ENCODE measurements around the gene ATE1.

The ATE1 gene

DNA sequence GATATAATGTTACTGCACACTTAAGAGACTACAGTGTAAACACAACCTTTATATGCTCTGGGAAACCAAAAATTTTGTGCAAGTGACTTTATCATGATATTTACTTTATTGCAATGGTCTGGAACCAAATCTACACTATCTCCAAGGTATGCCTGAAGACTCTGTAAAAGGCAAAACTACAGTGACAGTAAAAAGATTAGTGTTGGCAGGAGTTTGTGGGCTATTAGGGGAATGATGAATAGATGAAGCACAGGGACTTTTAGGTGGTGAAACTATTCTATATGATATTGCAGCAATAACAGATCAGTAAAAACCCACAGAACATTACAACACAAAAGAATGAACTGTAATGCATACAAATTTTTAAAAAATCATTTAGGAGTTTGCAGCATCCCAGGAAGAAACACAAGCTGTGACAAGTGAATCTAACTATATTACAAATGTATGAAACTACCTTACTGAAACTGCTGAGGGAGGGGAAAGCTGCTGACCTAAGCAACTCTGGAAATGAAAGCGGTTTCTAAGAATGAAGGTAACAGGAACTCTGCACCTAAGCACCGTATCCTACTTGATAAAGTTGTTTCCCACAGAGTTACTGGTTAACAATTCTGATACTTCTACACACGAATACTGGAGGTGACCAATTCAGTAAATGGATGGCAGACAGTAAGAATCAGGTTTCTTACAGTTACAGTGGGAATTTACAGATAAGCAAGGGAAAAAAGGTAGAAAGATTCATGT is 82.6 kb downstream of the ATE1 start:
- no peak overlapping the region for H3K4me3 ChIP-seq (ENCODE audit: control insufficient read depth, low read depth, low read length)
- DNase-seq (ENCODE audit: low read depth), result no peak
- TF ChIP-seq, protein P1, sequence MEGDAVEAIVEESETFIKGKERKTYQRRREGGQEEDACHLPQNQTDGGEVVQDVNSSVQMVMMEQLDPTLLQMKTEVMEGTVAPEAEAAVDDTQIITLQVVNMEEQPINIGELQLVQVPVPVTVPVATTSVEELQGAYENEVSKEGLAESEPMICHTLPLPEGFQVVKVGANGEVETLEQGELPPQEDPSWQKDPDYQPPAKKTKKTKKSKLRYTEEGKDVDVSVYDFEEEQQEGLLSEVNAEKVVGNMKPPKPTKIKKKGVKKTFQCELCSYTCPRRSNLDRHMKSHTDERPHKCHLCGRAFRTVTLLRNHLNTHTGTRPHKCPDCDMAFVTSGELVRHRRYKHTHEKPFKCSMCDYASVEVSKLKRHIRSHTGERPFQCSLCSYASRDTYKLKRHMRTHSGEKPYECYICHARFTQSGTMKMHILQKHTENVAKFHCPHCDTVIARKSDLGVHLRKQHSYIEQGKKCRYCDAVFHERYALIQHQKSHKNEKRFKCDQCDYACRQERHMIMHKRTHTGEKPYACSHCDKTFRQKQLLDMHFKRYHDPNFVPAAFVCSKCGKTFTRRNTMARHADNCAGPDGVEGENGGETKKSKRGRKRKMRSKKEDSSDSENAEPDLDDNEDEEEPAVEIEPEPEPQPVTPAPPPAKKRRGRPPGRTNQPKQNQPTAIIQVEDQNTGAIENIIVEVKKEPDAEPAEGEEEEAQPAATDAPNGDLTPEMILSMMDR (IDR thresholded peaks at IDR 0.05; ENCODE audit: control insufficient read depth, insufficient read depth, low read depth, low read length, missing control alignments), result no peak

DNA sequence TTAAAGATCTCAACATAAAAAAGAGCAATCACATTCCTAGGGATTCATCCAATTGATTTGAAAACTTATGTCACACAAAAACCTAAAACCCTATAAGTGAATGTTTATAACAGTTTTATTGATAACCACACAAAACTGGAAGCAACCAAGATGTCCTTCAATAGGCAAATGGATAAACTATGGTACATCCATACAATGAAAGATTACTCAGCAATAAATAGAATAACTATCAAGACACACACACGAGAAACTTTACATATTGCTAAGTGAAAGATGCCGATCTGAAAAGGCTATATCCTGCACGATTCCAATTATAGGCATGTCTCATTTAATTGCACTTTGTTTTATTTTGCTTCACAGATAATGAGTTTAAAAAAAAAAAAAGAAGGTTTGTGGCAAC is 83.3 kb downstream of the ATE1 start:
- no peak overlapping the region for H3K4me3 ChIP-seq (ENCODE audit: control insufficient read depth, low read depth, low read length)
- no peak for DNase-seq (ENCODE audit: low read depth)
- TF ChIP-seq, protein P1 (IDR thresholded peaks at IDR 0.05; ENCODE audit: control insufficient read depth, insufficient read depth, low read depth, low read length, missing control alignments), result no peak

DNA sequence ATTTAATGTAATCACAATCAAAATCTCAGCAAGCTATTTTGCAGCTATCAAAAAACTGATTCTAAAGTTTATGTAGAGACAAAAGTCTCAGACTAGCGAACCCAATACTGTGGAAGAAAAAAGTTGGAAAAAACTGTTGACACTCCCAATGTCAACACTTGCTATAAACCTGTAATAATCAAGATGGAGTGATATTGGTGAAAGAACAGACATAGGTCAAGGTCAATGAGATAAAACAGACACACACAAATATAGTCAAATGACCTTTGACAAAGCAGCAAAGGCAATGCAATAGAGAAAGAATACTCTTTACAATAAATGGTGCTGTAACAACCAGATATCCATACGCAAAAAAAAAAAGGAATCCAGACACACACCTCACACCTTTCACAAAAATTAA is 84.5 kb downstream of the ATE1 start:
- TF ChIP-seq, protein P1 (IDR thresholded peaks at IDR 0.05; ENCODE audit: control insufficient read depth, insufficient read depth, low read depth, low read length, missing control alignments), result no peak
- DNase-seq (ENCODE audit: low read depth), result no peak

DNA sequence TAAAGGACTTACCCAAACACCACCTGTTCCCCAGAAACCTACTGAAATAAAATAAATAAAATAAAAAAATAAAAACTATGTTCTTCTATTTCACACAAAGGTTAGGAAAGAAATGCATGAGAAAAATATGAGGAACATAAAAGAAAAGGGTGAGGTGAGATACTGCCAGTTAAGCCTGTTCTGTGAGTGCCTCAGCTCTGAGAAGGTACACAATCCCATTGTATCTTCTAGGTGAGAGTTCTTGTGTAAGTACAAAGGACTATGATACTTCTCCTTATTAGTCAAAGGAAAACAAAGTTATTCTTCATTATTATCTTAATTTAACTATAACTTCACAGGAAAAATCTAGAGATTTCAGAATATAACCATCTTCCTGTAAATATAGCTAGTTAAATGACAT is 86.0 kb downstream of the ATE1 start:
- TF ChIP-seq, protein P1 (IDR thresholded peaks at IDR 0.05; ENCODE audit: control insufficient read depth, insufficient read depth, low read depth, low read length, missing control alignments), result no peak
- DNase-seq (ENCODE audit: low read depth), result no peak
- no peak overlapping the region for H3K4me3 ChIP-seq (ENCODE audit: control insufficient read depth, low read depth, low read length)

More for the DNA sequence above, 84.5 kb downstream of the ATE1 start:
- no peak overlapping the region for H3K4me3 ChIP-seq (ENCODE audit: control insufficient read depth, low read depth, low read length)

DNA sequence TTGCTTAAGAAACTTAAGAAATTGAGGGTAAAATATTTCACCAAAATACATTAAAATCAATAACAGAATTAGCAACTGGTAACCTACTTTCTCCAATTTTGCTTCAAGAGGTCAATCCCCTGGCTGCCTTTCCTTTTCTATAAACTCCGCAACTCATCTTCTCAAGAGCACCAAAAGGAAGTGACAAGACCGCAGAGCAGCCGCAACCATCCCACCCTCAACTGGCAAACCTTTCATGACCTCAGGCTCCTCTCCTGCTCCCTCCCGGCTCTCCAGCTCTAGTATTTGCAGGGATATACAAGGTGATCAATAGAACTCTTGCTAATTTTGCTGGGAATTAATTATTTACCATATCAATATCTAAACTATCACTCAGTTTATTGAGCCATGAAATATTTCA is 88.9 kb downstream of the ATE1 start:
- H3K4me3 ChIP-seq (ENCODE audit: control insufficient read depth, low read depth, low read length), result no peak overlapping the region
- TF ChIP-seq, protein P1 (IDR thresholded peaks at IDR 0.05; ENCODE audit: control insufficient read depth, insufficient read depth, low read depth, low read length, missing control alignments), result no peak
- DNase-seq (ENCODE audit: low read depth), result no peak

DNA sequence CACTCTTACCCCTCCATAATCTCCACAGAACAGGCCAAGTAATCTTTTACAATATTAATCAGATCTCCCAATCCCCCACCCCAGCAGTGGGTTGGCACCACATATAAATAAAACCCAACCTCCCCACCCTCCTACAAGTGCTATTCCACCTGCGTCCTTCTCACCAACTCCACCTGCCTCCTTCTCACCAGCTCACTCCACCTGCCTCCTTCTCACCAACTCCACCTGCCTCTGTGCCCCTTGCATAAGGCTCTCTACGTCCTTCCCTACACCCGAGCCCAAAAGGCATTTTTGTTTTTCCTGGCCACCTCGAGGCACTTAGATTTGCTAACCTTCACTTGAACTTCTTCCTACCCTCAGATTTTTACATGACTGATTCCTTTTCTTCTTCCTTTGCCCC is 89.7 kb downstream of the ATE1 start:
- TF ChIP-seq, protein P1 (IDR thresholded peaks at IDR 0.05; ENCODE audit: control insufficient read depth, insufficient read depth, low read depth, low read length, missing control alignments), result no peak
- no peak overlapping the region for H3K4me3 ChIP-seq (ENCODE audit: control insufficient read depth, low read depth, low read length)
- DNase-seq (ENCODE audit: low read depth), result no peak

Data from AG09309 (cell line).